IPS DF 19.7 (cell line): ENCODE measurements around the gene SLC45A2.
A peak's percentile ranks its signal among the peaks of the same experiment; 100 is the strongest.

Experiments
- DNase-seq: peaks from one replicate; pipeline ENCODE4 v3.0.0-alpha.2; 2013; ENCODE audit warnings: low read depth, low spot score

Gene SLC45A2

DNA sequence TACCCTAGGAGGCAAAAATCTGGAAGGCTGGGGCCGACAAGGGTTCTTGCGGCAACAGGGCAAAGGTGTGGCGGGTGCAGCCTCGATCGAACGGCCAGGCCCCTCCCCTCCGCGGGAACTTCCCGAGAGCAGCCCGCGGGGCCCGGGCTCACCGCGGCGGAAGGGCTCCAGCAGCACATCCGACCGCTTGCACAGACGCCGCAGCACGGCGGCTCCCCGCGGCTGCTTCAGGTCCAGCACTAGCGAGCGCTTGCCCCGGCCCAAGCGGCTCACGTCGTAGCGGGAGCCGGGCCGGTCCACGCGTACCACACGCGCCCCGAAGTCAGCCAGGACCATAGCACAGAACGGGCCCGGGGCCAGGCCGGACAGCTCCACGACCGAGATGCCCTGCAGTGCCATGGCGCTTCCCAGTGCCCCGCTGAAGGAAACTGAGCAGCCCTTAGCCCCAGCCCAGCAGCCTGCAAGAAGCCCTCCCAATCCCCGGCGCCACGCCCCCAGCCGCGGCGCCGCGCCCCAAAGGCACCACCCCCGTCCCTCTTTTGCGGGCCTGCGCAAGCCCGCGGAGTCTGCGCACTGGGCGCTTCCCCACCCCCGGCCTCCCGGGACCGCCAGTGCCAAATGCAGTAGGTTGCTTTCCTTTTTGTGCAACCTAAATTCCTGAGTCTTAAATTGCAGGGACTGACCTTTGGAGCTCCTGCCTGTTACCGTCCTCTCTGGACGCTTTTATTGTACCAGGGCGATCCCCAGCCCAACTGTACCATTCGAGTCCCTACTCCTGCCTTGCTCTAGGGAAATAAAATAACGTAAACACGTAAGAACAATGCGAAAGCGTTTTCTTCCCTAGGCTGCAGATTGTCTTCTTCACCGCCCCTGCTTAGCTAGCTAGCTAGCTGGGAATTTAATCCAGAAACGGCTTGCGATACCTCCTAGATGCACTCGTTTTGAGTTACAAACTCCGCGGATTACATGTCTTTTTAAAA is 23.4 kb upstream of the SLC45A2 start, which contains the start of gene AMACR:
Gene AMACR (minus strand): TSS at position 430 of the 980 bp plus-strand sequence. CDS start 31 bp downstream, at position 399.
- DNase-seq, result peak; percentile 47

DNA sequence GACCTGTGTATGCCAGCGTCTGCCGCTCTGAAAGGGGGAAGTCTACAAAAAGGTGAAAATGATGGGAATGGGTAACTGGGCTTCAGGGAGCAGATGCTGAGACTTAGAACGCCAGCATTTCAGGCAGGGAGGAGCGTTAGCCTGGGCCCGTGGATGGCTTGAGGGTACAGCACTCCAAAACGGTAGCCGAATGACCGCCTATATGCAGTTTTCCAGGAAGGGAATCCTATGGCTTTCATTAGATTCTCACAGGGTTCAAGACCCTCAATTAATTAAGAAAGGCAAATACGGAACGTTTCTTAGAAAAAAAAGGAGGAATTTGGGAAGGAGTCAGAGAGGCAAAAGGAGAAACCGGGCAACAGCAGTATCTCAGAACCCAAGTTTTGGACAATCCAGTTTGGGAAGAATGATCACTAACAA is 22.7 kb upstream of the SLC45A2 start:
- DNase-seq, result no peak

GRCh38 chr5:34005681-34006080 is 21.2 kb upstream of the SLC45A2 start:
- no peak for DNase-seq

GRCh38 chr5:34005211-34005610 is 20.7 kb upstream of the SLC45A2 start:
- DNase-seq, result no peak

GRCh38 chr5:34003941-34004340 is 19.4 kb upstream of the SLC45A2 start:
- DNase-seq, result no peak

GRCh38 chr5:34002629-34003328 is 18.3 kb upstream of the SLC45A2 start:
- no peak for DNase-seq

DNA sequence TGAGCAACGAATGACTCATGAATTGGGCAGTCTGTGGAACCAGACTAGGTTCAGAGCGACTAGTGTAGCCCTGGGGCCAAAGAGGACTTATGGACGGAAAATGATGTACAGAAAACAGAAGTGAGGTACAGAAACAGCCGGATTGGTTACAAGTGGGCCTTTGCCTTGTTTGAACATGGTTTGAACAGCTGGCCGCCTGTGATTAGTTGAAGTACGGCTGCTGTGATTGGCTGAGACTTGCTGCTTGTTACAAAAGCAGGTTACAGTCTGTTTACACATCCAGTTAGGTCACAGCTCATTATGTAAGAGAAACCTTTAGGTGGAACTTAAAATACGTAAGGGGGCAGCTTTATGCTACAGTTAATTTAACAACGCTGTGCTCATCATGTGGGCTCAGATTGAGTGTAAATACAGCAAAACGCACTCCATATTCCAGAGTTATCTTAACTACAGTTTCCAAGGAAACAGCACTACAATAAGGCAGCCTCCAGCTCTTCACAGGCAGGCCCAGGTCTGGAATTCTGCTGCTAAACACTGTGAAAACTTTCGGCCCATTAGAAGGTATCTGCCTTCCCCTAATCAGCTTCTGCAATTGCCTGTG is 16.8 kb upstream of the SLC45A2 start:
- DNase-seq, result no peak

DNA sequence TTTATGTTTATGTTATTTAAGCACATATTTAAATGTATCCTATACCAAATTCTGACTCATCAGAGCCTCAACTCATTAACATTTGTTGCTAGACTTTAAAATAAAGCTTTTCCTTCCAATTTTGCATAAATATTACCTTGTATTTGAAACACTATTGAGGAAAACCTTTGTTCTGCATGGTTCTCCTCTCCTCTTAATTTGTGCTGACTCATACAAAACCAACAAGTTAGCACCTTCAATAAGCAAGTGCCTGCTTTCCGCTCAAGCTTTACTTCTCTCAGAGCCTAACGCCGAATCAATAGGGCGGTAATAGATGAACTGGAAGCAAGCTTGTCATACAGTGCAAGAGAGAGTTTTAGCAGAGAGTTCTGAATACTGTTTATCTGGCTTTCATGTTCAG is 15.5 kb upstream of the SLC45A2 start:
- no peak for DNase-seq

- DNase-seq, result no peak
Measured at GRCh38 chr5:33997331-33997983, 13.0 kb upstream of the SLC45A2 start.

DNA sequence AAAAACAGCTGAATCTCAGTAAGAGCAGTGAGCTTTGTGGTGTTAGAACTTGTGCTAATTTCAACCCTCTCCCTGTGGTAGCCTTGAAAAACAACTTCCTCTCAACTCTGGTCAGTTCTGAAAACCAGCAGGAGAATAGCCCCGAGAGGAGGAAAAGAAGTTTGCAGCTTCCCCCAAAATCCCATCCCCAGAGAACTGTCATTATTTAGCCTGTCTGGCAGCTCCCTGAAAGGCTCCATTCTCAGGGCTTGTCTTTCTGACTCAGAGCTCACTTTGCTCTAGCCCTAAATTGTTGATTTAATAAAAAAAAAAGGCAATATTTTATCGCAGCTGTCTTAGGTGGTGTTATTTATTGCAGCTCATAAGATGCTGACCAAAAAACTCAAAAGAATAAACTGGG is 11.4 kb upstream of the SLC45A2 start:
- DNase-seq, result no peak

- no peak for DNase-seq
Measured at GRCh38 chr5:33994845-33995244, 10.4 kb upstream of the SLC45A2 start.

- no peak for DNase-seq
Measured at GRCh38 chr5:33992864-33993263, 8.4 kb upstream of the SLC45A2 start.

GRCh38 chr5:33985447-33985846 is 954 bp upstream of the SLC45A2 start:
- DNase-seq, result no peak

DNA sequence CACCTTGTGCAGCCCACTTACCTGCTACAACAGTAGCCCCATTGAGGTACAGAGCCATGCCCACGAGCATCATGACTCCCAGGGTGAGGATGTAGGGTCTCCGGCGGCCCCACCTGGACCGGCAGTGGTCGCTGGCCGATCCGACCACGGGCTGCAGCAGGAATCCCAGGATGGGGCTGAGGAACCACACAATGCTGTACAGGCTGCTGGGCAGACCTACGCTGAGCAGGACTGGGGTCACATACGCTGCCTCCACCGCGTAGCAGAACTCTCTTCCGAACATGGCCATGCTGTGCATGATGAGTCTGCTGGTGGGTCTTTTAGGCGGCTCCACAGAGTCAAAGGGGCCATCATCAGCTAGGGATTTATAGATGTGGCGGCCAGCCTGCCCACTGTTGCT is 315 bp downstream of the SLC45A2 start:
- DNase-seq, result no peak

GRCh38 chr5:33981408-33982162 is 2.9 kb downstream of the SLC45A2 start:
- no peak for DNase-seq

GRCh38 chr5:33980030-33980429 is 4.5 kb downstream of the SLC45A2 start:
- no peak for DNase-seq

DNA sequence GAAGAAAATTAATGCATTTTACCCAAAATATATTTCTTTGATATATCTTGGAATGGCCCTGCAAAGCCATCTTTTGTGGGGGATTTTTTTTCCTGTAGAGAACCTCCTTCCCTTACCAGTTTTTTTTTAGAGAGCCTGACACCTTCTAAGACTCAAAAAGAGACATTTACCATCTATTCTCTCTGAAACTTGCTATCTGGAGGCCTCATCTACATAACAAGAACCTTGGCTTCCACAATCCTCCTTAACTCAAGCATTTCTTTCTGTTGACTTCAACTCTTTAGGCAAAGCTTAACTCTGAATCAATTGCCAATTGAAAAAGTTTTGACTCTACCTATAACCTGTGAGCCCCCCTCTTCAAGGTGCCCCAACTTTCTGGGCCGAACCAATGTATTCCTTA is 6.2 kb downstream of the SLC45A2 start:
- DNase-seq, result no peak

DNA sequence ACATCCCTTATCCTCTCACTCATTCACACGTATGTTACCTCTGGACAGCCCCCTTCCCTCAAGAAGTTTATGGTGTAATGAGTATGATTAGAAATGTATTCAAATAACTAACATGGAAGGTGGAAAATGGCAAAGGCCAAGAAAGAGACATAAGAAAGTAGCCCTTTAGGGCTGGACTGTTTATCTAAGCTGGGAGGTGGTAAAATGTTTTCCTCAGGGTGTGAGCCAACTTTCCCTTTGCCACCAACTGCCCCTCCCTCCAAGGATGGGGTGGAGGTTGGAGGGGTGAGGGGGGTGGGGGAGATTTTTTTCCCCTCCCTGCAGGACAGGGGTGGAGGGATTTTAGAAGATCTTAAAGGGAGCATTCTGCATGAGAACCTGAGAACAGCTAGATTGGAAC is 8.2 kb downstream of the SLC45A2 start:
- no peak for DNase-seq

- no peak for DNase-seq
Measured at GRCh38 chr5:33975852-33976251, 8.6 kb downstream of the SLC45A2 start.

GRCh38 chr5:33973271-33973670 is 11.2 kb downstream of the SLC45A2 start:
- no peak for DNase-seq
